ENCODE data around the gene IMP4.
A peak's percentile ranks its signal among the peaks of the same experiment; 100 is the strongest.

The IMP4 gene

GRCh38 chr2:130336877-130337734, 5.6 kb upstream of the IMP4 start:
- DNase-seq, result peak; percentile 80

DNA sequence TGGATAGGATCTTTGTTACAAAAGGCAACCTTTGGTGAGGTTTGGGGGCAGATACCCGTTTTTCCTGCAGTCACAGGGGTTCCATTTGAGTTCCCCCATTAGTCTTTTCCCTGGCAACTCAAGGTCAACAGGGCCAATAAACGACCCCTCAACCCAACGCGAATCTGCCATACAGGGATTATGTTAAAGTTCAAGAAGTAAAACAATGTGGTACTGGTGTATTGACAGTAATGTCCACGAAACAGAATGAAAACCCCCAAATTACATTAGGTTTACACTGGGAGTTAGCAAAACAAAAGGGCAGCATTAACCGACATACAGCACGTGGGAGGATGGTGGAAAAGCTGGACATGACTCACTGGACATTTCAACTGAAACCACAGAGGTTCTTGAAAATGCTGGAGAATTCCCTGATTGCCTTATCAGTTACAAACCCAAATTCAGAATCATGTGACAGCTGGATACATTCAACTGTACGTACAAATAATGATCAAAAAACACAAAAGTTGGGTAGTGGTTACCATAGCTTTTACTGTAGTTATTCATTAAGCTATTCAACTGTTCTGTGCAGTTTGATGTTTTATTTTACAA, 4.9 kb upstream of the IMP4 start:
- no peak for DNase-seq

- DNase-seq, result no peak
Measured at GRCh38 chr2:130338793-130339345, 3.8 kb upstream of the IMP4 start.

- no peak for DNase-seq
Measured at GRCh38 chr2:130339885-130340745, 2.6 kb upstream of the IMP4 start.

- DNase-seq, result peak; percentile 35
Measured at GRCh38 chr2:130341562-130342019, 1.1 kb upstream of the IMP4 start.

DNA sequence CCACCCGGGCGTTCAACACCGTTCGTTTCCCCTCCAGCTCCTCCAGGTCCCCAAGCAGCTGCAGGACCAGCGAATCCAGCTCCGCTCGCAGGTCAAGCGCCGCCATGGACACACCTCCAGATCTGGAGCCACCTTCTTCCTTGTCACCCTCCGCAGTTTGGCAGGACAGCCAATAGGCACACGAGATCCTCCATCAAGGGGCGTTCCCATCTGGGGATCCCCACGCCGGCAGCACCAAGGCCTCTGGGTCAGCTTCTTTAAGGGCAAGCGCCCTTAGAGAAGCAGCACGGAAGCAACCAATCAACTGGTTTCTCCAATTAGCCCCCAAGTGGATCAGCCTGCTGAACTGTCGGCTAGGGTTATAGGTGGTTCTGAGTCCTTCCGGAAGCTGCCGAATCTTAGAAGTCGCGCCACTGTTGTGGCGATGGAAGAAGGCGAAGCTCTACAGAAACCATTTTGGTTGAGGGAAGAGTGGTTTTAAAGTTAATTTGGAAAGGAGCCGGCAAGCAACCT, 621 bp upstream of the IMP4 start:
- DNase-seq, result peak; percentile 93

DNA sequence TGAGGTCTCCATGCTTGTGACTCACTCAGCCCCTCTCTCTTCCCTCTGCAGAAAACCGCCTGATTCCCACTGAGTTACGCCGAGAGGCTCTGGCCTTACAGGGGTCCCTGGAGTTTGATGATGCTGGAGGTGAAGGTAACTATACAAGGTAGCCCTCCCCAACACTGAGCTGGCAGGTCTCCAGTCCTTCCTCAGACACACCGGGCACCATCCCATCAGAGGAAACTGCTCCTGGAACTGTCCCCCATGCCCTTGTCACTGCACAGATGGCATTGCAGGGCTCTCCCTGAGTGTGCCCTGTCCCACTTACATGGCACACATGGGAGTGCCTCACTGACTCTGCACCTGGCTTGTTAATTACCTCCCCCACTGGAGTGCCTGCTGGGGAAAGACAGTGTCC, 1.9 kb downstream of the IMP4 start:
- DNase-seq, result no peak

DNA sequence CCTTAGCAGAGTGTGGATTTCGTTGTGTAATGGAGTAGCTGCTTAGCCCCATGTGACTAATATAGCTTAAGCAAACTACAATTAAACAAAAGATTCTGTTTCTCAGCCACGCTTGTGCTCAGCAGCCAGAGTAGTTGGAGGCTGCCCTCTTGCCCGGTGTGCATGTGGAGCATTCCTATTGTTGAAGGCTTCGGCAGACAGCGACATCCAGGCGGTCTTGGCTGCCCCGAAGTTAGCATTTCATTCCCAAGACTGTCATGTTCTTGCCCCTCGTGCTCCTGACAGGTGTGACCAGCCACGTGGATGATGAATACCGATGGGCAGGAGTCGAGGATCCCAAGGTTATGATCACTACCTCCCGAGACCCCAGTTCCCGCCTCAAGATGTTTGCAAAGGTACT, 2.4 kb downstream of the IMP4 start:
- DNase-seq, result no peak

GRCh38 chr2:130345611-130346010, 2.9 kb downstream of the IMP4 start:
- no peak for DNase-seq

- DNase-seq, result no peak
Measured at GRCh38 chr2:130346041-130346740, 3.5 kb downstream of the IMP4 start.

DNA sequence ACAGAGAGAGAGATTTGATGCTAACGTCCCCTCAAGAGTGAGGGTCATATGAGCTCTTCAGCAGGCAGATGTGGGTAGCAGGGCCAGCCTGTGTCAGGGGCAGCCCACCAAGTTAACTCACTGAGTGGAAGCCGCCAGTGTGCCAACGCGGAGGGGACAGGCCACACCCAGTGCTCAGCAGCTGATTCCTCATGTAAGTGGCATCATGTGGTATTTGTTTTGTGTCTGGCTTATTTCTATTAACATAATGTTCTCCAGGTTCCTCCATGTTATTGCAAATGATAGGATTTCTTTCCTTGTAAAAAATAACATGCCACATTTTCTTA, 4.0 kb downstream of the IMP4 start:
- DNase-seq, result no peak

DNA sequence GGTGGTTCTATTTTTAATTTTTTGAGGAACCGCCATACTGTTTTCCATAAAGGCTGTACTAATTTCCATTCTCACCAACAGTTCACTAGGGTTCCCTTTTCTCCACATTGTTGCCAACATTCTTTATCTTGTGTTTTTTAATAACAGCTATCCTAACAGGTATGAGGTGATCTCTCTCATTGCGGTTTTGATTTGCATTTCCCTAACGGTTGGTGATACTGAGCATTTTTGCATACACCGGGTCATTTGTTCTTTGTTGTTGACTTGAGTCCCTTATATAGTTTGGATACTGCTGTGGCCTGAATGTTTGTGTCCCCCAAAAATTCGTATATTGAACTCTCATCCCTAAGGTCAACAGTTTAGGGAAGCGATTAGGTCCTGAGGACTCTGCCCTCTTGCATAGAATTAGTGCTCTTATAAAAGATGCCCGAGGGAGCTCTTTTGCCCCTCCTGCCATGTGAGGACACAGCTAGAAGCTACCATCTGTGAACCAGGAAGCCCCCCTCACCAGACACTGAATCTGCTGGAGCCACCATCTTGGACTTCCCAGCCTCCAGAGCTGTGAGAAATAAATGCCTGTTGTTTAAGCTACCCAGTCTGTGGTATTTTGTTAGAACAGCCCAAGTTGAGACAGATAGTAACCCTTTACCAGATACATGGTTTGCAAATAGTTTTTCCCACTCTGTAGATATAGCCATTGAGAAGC, 4.7 kb downstream of the IMP4 start:
- no peak for DNase-seq

- no peak for DNase-seq
Measured at GRCh38 chr2:130349174-130349573, 6.5 kb downstream of the IMP4 start.

DNA sequence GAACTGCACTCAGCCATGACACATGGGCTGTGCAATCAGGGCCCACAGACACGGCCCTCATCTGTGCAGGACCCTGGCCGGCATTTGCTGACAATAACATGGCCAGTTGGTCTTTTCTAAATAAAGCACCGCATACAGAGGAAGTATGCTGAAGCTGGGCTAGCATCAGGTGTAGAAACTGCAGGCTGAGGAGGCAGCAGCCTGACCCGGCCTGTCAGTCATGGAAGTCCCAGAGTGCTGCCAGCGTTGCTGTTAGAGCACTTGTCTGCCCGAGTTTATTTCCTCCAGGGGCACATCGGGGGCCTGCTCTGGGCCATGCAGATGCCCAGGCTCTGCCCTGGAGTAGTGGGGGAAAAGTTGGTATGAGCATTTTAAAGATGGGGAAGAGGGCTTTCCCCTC, 9.0 kb downstream of the IMP4 start:
- DNase-seq, result no peak

GRCh38 chr2:130352237-130352636, 9.5 kb downstream of the IMP4 start:
- peak; percentile 26 for DNase-seq

DNA sequence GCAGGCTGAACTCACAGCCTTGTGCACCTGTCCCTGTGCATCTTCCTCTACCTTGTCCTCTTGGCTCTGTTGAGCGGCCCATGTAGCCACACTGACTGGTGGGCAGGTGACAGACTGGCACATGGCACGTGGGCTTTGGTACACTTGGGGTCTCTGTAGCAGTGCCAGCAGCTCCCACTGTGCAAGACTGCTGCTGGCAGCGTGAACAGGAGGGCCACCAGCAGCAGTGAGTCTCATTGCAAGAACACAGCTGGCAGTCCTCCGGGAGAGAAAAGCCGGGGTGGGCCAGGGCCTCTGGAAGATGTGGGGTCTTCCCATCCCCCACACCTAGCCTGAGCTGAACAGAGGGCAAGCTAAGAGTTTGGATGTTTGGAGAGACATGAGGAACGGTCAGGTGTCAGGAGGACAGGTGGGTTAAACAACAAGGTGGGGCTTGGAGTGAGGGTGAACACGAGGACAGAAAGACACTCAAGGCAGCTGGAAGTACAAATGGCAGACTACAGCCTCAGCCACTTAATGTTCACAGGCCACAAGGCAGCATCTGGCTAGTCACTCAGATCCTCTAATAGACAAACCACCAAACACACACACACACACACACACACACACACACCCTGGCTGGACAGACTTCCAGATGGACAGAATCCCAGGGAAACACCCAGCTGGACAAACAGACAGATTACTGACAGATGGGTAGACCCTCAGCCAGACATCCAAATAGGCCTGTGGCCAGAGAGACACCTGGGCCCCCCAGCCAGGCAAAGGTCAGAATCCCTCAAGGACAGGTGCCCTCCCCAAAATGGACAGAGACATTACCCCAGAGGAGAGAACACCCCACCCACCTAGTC, 10.8 kb downstream of the IMP4 start:
- no peak for DNase-seq

DNA sequence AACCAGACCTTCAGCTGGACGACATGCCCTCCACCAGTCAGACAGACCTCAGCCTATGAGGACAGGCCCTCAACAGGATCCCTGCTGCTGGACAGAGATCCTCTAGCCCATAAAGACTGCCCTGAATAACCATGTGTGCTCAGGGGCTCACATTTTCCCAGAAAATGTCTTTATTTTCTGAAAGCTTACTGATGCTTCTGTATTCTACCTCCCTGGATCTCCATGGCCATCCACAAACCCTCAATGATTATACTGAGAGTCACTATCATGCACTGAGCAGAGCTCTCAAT, 11.4 kb downstream of the IMP4 start:
- no peak for DNase-seq

- DNase-seq, result no peak
Measured at GRCh38 chr2:130355172-130355577, 12.5 kb downstream of the IMP4 start.

DNA sequence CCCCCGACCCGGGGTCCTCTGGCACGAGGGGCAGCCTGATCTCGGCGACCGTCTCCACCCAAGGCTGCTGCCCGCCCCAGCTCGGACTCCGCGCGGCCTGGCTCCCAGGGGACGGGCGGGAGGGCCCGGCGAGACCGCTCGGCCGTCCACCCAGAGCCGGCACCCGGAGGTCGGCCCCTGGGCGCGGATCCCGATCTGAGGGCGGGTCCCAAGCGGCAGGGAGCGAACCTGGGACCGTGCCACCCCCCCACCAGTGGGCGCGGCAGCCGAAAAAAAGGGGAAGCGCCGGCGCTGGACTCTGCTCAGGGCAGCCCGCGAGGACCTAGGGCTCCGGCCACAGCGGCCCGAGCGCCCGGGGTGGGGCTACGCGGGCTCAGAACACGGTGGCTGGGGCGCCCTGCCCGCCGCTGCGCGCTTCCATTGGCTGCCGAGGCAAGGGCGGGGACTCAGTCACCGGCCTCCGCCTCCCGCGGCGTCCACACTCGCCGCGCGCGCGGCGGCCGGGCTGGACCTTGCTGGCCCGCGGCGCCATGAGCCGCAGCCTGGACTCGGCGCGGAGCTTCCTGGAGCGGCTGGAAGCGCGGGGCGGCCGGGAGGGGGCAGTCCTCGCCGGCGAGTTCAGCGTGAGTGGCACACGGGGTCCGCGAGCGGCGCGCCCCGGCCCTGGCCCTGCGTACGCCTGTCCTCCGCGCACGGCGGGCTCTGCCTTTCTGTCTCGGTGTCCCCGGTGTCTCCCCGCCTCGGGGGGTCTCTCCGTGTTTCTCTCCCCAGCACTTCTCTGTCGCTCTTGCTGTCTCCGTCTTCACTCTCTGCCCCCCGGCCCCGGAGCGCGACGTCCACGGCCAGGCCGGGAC, 13.1 kb downstream of the IMP4 start, which contains the start of gene PTPN18:
PTPN18 (plus strand) TSS at position 479 of the 854 bp plus-strand sequence; CDS start at position 531, 52 bp downstream.
- peak; percentile 56 for DNase-seq

DNA sequence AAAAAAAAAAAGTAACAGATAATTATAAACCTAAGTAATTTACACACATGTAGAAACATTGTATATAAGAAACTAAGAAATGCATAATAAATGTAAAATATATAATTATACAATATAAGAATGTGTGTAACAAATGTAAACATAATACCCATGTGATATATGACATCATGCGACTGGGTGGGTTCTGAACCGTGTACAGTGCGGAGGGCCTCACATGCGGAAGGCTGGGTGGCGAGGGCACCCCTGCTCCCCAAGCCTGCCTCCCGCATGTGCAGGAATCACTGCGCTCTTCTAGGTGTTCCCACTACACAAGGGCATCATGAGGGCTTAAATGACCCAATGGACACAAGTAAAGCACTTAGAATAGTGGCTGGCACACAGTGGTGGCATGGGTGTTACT, 15.2 kb downstream of the IMP4 start:
- no peak for DNase-seq

All from NCI-H510A treated with DMSO at 0.1 percent for 48 hours (cell line).